Endothelial cell of umbilical vein (primary cell): Measurements from ENCODE around the gene SMCO3.
"Not testable (repeated sequence)": the region's sequence is repeated elsewhere in the genome, so short reads cannot be mapped to it uniquely, and the experiment has no call there.

Experiments used
- CTCF ChIP-seq, 2 donors: IDR thresholded peaks; 1 replicate in 1 of 2; 2 replicates in 1 of 2; pipeline ENCODE4 v1.5.1; 2011; ENCODE audit warnings: low read length in 2 of 2, mild to moderate bottlenecking in 2 of 2, moderate library complexity in 2 of 2, control low read depth in 1 of 2, inconsistent platforms in 1 of 2, low read depth in 1 of 2; ENCODE audit not compliant: insufficient read depth in 1 of 2; ENCODE audit errors: extremely low read depth in 1 of 2
- POLR2AphosphoS5 ChIP-seq: IDR thresholded peaks from 2 replicates; pipeline ENCODE4 v1.6.1; 2012; ENCODE audit warnings: low read depth, mild to moderate bottlenecking, control low read depth, low read length, moderate library complexity; ENCODE audit not compliant: insufficient read depth

- not testable (repeated sequence) for TF ChIP-seq CTCF (IDR thresholded peaks at IDR 0.05; ENCODE audit: extremely low read depth in 1 of 2, insufficient read depth in 1 of 2, low read depth in 1 of 2, low read length in 2 of 2); POLR2AphosphoS5
These were observed 48.0 kb downstream of the SMCO3 start for GRCh38 chr12:14766020-14766419.
